HG03565 (cell line): ENCODE results near the gene ARHGAP23.
"Not testable (repeated sequence)": the region's sequence is repeated elsewhere in the genome, so short reads cannot be mapped to it uniquely, and the experiment has no call there.

Source experiments
- ATAC-seq: cut with Tn5 transposase; IDR thresholded peaks from one replicate; pipeline ENCODE4 v1.9.1; 2021; ENCODE audit warnings: mild to moderate bottlenecking, moderate library complexity; ENCODE audit not compliant: unreplicated experiment

Gene ARHGAP23

DNA sequence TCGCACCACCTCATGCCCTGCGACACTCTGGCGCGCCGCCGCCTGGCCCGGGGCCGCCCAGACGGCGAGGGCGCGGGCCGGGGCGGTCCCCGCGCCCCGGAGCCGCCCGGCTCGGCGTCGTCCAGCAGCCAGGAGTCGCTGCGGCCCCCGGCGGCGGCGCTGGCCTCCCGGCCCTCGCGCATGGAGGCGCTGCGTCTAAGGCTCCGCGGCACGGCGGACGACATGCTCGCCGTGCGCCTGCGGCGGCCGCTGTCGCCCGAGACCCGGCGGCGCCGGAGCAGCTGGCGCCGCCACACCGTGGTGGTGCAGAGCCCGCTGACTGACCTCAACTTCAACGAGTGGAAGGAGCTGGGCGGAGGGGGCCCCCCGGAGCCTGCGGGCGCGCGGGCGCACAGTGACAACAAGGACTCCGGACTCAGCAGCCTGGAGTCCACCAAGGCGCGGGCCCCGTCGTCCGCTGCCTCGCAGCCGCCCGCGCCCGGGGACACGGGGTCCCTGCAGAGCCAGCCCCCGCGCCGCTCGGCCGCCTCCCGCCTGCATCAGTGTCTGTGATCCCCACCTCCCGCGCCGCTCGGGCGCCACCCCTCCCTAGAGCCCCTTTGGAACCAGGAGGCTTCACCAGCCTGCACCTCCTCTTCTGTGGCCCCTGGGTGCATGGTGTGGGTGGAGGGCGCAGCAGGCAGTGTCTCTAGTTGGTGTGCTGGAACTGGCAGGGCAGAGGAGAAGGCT, 82.3 kb downstream of the ARHGAP23 start:
- ATAC-seq, result no peak

DNA sequence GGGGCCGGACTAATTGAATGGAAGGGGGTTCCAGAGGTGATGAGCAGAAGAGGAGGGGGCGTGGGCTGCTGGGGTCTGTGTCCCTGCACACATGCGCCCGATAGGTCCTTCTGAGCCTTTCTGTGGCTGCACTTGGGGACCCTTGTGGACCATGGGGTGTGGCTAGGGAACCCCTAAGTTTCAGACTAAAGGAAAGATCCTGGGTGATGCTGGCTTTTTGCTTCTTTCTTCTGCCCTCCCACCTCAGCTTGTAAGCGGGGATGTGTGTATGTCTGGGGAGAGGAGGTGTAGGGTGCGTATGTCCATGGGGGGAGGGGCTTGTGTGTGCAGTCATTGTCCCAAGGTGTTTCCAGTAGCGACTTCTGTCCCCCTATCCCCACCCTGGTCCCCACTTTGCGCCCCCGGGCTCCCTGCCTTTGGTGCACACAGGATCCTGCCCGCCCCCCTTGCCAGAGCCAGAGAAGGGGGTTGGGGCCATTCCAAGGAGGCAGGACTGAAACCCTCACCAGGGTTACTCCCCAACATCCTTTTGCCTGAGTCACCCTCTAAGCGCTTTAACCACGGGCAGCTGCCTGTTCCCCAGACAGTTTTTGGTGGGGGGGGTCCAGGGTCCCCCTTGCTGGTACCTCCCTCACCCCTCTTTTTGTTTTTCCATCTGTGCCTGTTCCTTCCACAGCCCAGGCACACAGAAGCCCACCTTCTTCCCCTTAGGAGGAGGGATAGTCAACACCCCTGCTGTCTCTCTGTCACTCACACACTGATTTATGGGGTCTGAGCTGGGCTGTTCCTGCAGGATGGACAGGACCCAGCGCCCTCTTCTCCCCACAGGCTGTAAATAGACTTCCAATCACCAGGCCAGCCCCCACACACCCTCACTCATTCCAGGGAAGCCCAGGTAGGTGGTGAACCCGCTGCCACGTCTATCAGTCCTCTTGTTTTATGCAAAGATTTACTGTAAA, 83.2 kb downstream of the ARHGAP23 start:
- no peak for ATAC-seq

DNA sequence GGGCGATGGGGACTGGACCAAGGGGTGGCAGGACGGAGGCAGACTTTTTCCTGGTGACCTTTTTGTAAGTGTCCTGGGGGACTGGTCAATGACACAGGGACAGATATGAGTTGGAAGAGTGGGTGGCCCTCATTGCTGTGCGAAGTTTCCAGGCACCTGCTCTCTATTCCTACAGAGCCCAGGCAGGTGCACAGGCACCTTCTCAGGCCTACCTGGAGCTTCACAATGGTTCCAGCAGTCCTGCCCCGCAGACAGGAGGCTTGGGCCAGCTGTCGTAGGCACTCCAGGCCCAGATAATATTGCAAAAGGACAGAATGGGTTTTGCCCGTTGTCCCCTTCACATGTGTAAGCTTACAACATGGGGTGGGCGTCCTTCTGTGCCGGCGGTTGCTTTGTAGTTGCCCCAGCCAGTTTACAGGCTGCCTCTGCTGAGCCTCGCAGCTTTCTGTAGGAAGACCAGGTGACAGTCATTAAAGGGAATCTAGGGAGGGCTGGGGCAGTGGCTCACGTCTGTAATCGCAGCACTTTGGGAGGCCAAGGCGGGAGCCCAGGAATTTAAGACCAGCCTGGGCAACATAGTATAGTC, 84.3 kb downstream of the ARHGAP23 start:
- no peak for ATAC-seq

DNA sequence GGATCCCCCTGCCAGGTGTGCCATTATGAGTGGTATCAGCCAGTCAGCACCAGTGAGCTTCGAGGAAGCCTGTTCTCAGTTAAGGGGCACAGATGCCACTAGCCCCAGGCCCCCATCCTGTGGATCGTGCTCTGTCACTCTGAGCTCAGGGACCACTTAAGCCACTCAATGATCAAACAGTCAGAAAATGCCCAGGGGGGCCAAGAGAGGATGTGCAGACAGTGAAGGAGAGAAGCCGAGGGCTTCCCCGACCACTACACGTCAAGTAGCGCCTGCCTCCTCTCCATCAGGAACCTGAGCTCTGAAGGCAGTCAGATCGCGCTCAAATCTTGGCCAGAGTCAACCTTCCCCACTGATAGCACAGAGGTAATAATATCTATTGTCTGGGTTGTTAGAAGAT, 98.3 kb downstream of the ARHGAP23 start:
- ATAC-seq, result not testable (repeated sequence)

DNA sequence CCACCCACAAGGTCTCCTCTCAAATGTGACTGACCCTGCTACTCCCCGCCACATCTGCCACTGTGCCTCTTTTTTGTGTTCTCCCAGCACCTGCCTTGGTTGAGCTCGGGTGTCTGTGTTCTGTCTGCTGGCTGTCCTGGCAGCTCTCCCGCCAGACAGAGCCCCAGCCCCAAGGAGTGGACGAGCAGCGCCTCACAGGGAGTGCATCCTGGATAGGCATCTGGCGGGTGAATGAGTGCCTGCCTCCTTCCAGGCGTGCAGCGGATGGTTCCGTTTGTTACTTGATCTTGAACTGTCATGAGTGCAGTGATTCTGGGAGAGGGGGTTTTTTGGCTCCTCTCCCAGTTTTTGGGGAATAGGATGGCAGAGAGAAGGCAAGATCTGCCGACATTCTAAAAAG, 99.9 kb downstream of the ARHGAP23 start:
- not testable (repeated sequence) for ATAC-seq

DNA sequence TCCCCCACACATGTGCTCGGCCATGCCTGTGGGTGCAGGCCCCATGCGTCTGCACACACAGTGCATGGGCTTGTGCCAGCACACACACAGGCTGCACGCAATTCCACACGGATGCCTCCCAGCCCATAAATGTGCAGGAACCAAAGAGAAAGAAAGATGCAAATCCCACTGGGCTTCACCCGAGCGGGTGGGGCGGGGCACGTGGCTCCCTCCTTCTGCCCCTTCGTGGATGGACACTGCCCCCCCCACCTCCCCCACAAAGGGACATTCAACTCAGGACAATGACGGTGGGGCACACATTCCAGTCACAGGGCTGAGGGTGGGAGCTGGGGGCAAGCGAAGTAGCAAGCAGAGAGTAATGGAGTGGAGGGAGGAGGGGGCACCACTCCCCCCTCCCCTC, 102.6 kb downstream of the ARHGAP23 start:
- not testable (repeated sequence) for ATAC-seq

DNA sequence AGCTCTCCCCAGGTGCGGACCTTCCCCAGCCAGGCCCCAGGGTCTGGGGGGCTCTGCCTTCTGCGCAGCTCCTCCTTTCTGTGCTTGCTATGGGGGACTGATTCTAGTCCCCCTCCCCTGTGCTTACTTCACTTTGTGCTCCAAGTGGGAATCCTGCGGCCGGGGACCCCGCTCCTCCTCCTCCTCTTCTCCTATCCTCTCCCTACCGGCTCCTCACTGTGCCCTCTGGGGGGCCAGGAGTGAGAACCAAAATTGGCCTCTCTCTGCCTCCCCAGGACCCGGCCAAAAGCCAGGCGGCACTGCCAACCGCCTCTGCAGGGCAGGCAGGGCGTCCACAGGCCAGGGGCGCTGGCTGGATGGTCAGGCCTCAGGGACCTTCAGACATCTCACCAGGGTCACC, 103.5 kb downstream of the ARHGAP23 start:
- not testable (repeated sequence) for ATAC-seq

DNA sequence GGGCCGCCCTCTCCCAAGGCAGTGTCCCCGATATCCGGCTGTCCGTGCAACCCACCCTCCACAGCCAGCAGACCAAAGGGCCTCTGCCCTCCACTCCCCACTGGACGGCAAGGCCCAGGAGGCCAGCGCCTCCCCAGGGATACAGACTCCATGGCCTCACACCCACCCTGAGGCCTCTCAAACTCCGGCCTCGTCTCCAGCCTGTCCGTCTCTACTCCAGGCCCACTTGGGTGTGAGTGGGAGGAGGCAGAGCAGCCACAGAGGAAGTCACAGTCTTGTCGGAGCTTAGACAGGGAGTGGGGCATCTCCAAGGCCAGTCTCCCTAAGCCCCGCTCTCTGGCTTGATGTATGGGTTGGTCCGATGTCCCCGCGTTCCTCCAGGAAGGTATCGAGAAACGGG, 104.2 kb downstream of the ARHGAP23 start:
- ATAC-seq, result no peak

DNA sequence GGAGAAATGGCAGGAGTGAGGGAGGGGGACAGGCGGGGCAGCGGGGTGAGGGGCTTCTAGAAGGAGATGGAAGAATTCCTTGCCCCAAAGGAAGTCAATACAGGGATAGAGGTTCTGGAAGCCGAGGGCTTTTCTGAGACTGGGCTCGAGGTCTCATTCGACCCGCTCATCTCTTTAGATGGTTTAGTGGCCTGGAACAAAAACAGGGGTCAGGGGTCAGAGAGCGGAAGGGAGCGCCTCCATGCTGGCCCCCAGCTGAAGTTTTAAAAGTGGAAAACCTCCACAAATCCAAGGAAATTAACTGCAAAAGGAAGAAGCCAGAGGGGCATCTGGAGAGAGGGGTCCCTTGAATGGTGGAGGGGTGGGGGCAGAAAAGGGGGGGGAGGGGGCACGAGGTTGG, 105.0 kb downstream of the ARHGAP23 start:
- ATAC-seq, result no peak

DNA sequence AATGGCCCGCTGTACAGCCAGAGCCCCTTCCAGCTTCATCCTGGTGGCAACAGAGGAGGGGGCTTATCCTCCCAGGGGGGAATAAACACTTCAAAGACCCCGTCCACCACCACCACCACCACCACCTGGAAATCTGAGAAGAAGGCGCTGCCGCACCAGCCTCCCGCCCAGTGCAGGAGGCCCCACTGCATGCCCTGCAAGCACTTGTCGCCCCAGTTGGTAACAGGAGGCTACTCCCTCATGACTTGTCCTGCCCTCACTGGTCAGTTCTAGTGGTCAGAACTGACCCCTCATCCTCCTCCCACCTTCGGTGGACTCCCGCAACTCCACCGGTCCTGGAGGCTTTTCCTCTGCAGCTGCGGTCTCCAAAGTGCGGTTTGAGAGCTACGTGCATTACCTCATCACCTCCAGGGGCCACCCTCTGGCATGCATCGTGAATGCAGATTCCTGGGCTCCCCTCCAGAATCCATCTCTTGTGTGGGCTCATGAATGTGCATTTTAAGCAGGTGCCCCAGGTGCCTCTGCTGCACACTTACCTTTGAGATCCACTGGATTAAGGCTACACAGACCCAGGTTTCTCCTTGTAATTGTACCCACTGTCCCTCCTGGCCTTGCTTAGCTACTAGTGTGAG, 105.7 kb downstream of the ARHGAP23 start:
- no peak for ATAC-seq

DNA sequence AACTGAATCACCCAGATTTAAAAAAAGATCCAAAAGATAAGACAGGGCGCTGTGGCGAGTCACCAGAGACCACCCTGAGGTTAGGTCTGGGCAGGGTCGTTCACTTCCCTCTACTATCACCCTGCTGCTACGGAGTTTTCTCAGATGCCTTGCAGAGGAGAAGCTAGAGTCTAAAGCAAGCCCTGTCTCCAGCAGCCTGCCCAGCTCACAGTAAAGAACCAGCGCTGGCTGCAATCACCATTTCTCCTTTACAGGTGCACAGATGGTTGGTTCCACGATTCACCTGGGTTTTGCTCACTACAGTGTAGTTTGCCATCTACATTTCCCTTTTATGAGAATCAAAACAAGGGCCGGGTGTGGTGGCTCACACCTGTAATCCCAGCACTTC, 106.2 kb downstream of the ARHGAP23 start:
- ATAC-seq, result no peak

DNA sequence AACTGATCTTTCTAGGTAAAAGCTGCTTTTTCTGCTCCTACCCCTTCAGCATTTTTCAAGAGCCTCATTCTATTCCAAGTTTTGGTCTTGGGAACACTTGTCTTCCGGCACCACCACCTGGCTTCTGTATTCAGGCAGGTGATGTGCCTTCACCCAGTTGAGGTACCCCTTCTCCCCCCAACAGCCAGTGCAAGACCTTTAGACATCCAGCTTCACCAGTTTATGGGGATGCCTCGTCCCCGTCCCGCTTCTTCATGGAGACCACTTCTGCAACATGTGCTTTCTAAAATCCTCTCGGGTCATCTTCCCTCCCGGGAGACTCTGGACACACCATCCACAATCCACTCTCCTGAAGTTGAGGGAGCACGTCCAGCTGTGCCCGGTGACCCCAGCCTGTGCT, 107.6 kb downstream of the ARHGAP23 start:
- ATAC-seq, result no peak

DNA sequence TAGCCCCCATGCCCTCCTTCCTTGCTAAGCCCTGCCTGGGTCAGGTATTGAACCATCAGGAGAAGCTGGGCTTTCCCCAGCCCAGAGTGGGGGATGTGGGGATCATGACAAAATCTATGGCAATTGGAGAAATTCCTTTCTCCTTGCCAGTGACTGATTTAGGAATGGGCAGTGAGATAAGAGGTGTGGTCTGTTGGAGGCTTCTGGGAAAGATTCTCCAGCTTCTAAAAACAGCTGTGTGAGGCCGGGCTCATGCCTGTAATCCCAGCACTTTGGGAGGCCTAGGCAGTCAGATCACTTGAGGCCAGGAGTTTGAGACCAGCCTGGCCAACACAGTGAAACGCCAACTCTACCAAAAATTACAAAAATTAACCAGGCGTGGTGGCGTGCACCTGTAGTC, 108.4 kb downstream of the ARHGAP23 start:
- ATAC-seq, result no peak

DNA sequence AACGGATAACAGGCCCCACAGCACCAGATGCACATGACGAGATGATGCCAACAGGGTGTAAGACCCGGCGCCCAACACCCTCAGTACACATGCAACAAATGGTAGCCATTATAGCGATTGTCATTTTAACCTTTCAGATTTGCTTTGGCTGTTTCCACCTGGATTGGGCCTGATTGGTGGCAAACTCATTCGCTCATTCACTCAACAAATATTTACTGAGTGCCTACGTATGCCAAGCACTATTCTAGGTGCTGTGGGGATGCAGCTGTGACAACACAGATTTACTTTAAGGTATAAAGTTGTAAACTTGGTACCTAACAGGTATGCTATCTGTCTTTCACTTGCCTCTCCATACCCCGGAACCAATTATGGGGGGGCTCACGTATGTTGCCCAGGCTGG, 110.6 kb downstream of the ARHGAP23 start:
- ATAC-seq, result no peak

DNA sequence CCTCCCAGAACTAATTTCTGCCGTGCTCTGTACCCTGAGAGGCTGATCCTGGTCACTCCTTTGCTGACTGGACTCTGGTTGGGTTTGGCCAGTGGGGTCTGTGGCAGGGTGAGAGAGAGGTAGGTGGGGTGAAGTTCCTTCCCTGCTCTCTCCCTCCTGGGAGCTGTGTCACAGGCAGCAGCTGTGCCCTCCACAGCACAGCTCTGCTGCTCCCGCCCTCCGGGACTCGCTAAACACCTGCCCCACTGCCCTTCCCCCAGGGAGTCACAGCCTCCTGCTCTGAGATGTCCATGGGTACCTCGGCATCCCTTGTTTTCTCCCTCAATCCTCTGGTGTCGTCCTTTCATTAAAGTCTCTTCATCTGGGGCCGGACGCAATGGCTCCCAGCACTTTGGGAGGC, 111.1 kb downstream of the ARHGAP23 start:
- no peak for ATAC-seq

DNA sequence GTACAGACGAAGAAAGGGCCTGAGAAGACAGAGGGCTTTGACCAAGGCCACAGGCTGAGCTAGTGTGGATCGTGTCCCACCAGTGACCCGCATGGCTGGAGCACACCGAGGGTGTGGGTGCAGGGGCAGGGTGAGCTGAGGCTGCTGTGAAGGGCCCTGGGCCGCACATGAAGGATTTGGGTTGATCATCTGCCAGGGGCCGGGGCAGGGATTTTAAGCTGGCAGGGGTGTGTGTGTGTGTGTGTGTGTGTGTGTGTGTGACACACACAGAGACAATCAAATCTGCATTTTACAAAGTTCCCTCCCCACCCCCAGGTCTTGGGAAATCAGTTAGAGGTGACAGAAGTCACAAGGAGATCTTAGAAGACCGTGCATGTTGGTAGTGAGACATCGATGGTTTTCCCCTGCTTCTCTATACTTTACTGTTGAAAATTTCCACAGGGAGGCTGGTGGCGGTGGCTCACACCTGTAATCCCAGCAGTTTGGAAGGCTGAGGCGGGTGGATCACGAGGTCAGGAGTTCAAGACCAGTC, 112.3 kb downstream of the ARHGAP23 start:
- no peak for ATAC-seq

DNA sequence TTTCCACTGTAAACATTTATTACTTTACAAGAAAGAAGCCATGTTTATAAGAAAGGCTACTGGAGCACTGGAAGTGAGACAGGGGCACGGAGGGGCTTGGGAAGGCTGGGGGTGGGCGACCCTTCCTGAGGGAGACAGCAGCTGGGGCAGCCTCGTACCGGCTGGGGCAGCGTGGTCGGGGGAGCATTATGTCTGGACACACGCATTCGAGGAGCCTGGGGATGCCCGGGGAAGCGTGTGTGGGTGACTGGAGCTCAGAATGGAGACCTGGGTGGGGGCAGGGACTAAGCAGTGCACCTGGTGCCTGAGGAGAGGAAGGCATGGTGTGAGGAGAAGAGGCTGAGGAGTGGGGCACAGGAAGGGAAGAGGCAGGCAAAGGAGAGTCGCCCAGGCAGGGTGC, 113.0 kb downstream of the ARHGAP23 start:
- ATAC-seq, result no peak

DNA sequence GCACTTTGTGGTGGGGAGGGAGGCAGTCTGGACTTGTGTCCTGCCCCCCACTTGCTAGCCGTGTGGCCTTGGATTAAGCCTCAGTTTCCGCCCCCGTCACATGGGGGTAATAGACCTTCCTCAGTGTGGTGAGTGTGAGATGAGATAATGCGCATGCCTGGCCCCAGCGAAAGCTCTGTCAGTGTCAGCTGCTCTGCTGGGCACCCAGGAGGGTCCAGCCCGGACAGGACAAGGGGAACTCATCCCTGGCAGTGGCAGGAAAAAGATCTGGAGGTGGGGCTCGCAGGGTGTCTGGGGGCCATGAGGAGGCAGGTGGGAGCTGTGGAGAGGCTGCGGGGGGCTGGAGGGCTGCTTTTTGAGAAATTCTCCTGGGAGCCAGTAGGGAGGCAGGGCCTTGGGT, 114.0 kb downstream of the ARHGAP23 start:
- no peak for ATAC-seq

DNA sequence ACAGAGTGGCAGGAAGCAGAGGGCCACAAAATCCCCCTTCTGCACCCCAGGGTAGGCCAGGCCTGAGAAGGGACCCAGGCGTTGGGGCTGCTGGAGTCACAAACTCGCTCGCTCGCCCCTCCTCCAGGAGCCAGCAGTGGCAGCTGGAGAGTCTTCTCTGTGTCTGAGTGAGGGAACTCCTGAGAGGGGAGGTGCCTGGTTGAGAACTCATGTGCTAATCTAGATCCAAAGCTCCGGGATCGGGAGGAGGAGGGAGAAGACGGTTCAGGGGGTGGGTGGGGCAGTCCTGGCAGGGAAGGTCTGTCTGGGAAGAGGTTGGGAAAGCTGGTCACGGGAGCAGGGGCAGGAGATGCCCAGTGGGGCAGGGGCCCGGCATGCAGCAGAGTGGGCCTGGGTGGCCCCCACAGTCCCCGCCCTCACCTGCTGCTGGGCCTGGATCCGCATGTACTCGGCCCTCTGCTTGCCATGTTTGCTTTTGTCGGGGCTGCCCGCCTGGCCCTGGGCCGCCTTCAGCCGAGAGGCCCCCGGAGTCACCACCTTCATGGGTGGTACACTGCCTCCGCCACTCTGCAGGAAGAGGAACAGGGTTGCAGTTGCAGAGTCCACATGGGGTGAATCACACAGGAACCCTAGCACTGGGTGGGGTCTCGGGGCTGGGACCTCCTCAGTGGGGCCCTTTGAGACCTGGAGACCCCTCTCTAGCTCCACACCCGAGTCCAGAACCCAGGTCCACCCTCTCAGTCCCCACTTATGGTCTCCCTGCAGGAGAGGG, 115.3 kb downstream of the ARHGAP23 start:
- ATAC-seq, result no peak

DNA sequence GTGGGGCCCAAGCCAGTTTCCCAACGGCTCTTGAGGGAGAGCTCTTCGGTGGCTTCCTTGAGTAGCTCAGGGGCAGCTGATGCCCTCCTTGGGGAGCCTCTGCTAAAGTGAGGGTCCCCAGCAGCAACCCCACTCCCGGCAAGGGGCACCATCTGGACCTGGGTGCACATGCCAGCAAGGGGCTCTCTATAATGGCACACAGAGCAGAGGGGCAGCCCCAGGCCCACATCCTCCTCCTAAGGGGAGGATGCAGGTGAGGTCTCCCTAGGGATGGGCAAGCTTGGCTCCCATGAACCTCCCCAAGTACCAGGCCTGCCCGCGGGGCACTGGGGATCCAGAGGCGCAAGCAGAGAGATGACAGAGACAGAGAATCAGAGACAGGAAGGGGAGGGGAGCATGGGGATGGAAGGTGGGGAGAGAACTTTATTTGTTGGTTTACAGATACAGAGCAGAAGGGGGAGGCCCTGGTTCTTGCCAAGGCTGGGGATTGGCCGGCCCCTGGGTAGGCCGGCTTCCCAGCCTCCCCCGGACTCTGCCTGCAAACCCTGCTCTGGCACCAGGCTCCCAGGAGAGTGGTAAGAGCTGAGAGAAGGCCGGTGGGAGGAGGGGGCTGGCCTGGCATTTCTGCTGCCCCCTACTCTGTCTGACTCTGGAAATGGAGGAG, 116.0 kb downstream of the ARHGAP23 start:
- no peak for ATAC-seq
